Effector memory CD4-positive, alpha-beta T cell (primary cell): ENCODE measurements around the gene KRT12.

Experiments used
- DNase-seq, 3 donors: peaks; one replicate each; pipeline ENCODE4 v3.0.0-alpha.2; 2020
- H3K27ac ChIP-seq: 2 replicates; pipeline ENCODE4 v1.7.0; 2013; ENCODE audit warnings: mild to moderate bottlenecking, low read length, moderate library complexity; ENCODE audit not compliant: insufficient read depth, poor library complexity, severe bottlenecking
- H3K27me3 ChIP-seq: replicated peaks from 2 replicates; pipeline ENCODE4 v1.7.0; 2013; ENCODE audit warnings: mild to moderate bottlenecking, low read length; ENCODE audit not compliant: insufficient read depth, control insufficient read depth, poor library complexity, severe bottlenecking
- H3K36me3 ChIP-seq: 2 replicates; pipeline ENCODE4 v1.7.0; 2013; ENCODE audit warnings: mild to moderate bottlenecking, low read length, moderate library complexity; ENCODE audit not compliant: control insufficient read depth, insufficient read depth
- H3K4me1 ChIP-seq: 2 replicates; pipeline ENCODE4 v1.7.0; 2013; ENCODE audit warnings: low read length, mild to moderate bottlenecking; ENCODE audit not compliant: control insufficient read depth, insufficient read depth, poor library complexity, severe bottlenecking
- H3K4me3 ChIP-seq: 2 replicates; pipeline ENCODE4 v1.7.0; 2013; ENCODE audit warnings: low read length, low read depth, mild to moderate bottlenecking; ENCODE audit not compliant: insufficient read depth, poor library complexity, severe bottlenecking
- H3K9me3 ChIP-seq: 2 replicates; pipeline ENCODE4 v1.7.0; 2013; ENCODE audit warnings: mild to moderate bottlenecking, low read length, moderate library complexity; ENCODE audit not compliant: control insufficient read depth

Gene KRT12

GRCh38 chr17:40828454-40829044 is 38.5 kb downstream of the KRT12 start:
- Histone ChIP-seq H3K27me3 (no peaks in the 10 kb centered on the region), H3K9me3 (no peaks in the 10 kb centered on the region), H3K36me3 (no peaks in the 10 kb centered on the region), H3K4me3 (no peak overlapping the region), H3K4me1 (no peaks in the 10 kb centered on the region), H3K27ac (no peak overlapping the region)
- DNase-seq = no peak

- Histone ChIP-seq H3K4me3 (no peak overlapping the region), H3K27me3 (no peaks in the 10 kb centered on the region), H3K27ac (no peak overlapping the region), H3K9me3 (no peaks in the 10 kb centered on the region), H3K4me1 (no peaks in the 10 kb centered on the region), H3K36me3 (no peaks in the 10 kb centered on the region)
- no peak for DNase-seq
Observed at GRCh38 chr17:40827746-40828453, 39.1 kb downstream of the KRT12 start.

- Histone ChIP-seq H3K27ac (no peak overlapping the region), H3K4me3 (no peak overlapping the region), H3K27me3 (no peaks in the 10 kb centered on the region), H3K4me1 (no peaks in the 10 kb centered on the region), H3K36me3 (no peaks in the 10 kb centered on the region), H3K9me3 (no peaks in the 10 kb centered on the region)
- DNase-seq = no peak
Observed at GRCh38 chr17:40825599-40825998, 41.4 kb downstream of the KRT12 start.

GRCh38 chr17:40824015-40824832 is 42.8 kb downstream of the KRT12 start:
- Histone ChIP-seq H3K27me3 (no peaks in the 10 kb centered on the region), H3K9me3 (no peaks in the 10 kb centered on the region), H3K4me3 (no peak overlapping the region), H3K27ac (no peak overlapping the region), H3K36me3 (no peaks in the 10 kb centered on the region), H3K4me1 (no peaks in the 10 kb centered on the region)
- DNase-seq = no peak

- H3K4me1 ChIP-seq = peaks cover 3% of the 10 kb centered on the region
- no peak within 1 kb of the TSS for H3K27ac ChIP-seq
- H3K36me3 ChIP-seq = peaks cover 3% of the 10 kb centered on the region
- DNase-seq = no peak
- H3K4me3 ChIP-seq = no peak within 1 kb of the TSS
- no peaks in the 10 kb centered on the region for H3K9me3 ChIP-seq
- no peaks in the 10 kb centered on the region for H3K27me3 ChIP-seq
Observed at GRCh38 chr17:40822132-40822812, 44.8 kb downstream of the KRT12 start, which contains the start of gene KRT10. TSS of gene KRT10 (minus strand) at chr17:40822614. CDS start at chr17:40822585, 29 bp downstream.

- no peaks in the 10 kb centered on the region for H3K27me3 ChIP-seq
- no peak for DNase-seq
Observed at GRCh38 chr17:40821536-40821935, 45.5 kb downstream of the KRT12 start.

GRCh38 chr17:40820228-40820838 is 46.7 kb downstream of the KRT12 start:
- Histone ChIP-seq H3K27ac (no peak overlapping the region), H3K36me3 (peaks cover 3% of the 10 kb centered on the region), H3K4me3 (no peak overlapping the region), H3K27me3 (no peaks in the 10 kb centered on the region), H3K4me1 (peaks cover 3% of the 10 kb centered on the region), H3K9me3 (no peaks in the 10 kb centered on the region)
- DNase-seq = no peak

More at GRCh38 chr17:40821536-40821935, 45.5 kb downstream of the KRT12 start:
- H3K36me3 ChIP-seq = peaks cover 3% of the 10 kb centered on the region
- peaks cover 3% of the 10 kb centered on the region for H3K4me1 ChIP-seq
- no peaks in the 10 kb centered on the region for H3K9me3 ChIP-seq
- no peak overlapping the region for H3K4me3 ChIP-seq
- no peak overlapping the region for H3K27ac ChIP-seq

- DNase-seq = no peak
- Histone ChIP-seq H3K36me3 (peaks cover 3% of the 10 kb centered on the region), H3K9me3 (no peaks in the 10 kb centered on the region), H3K4me1 (peaks cover 3% of the 10 kb centered on the region), H3K4me3 (peak overlapping the region; percentile 43), H3K27me3 (no peaks in the 10 kb centered on the region), H3K27ac (no peak overlapping the region)
Observed at GRCh38 chr17:40819528-40820125, 47.4 kb downstream of the KRT12 start.
